Embryonic facial prominence (tissue), 1 donor: ENCODE measurements around the gene NHS.
"Not testable (repeated sequence)": the region's sequence is repeated elsewhere in the genome, so short reads cannot be mapped to it uniquely, and the experiment has no call there.

Experiments
- DNase-seq: peaks from one replicate; pipeline ENCODE4 v3.0.0-alpha.2; 2016; ENCODE audit errors: extremely low spot score

NHS gene

GRCh38 chrX:17405225-17405969 is 30.4 kb downstream of the NHS start:
- DNase-seq = no peak

- no peak for DNase-seq
These were observed 34.7 kb downstream of the NHS start for GRCh38 chrX:17409566-17410290.

- DNase-seq = no peak
These were observed 35.7 kb downstream of the NHS start for GRCh38 chrX:17410651-17411050.

DNA sequence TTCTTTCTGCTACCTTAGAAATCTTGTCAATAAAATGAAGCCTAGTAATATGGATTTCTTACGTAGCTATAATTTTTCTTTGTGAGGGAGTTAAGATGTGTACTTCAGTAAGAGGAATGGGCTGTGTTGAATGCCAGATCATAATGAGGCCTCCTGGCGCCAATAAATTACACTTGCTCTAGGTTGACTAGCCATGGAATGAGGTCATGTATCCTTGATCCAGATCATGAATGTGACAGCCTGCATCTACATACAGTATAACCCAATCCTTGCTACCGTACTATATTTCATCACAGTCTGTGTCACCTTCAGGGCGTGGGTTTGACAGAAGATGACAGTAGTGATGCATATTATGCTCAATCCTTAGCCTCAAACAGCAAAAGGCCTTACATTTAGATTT is 36.2 kb downstream of the NHS start:
- no peak for DNase-seq

DNA sequence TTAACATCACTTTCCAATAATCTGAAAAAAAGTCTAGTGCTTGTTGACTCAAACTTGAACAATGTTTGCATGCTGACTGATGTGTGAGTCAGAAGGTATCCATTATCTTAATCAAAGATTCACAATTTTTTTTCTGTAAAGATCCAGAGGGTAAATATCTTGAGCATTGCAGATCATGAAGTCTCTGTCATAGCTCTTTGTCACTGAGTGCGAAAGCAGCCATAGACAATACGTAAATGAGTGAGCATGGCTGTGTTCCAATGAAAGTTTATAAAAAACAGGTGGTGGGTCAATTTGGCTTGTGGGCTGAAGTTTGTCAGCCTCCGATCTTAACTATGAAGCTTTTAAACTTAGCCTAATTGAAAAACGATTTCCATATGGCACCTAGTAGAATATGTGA is 37.7 kb downstream of the NHS start:
- no peak for DNase-seq

DNA sequence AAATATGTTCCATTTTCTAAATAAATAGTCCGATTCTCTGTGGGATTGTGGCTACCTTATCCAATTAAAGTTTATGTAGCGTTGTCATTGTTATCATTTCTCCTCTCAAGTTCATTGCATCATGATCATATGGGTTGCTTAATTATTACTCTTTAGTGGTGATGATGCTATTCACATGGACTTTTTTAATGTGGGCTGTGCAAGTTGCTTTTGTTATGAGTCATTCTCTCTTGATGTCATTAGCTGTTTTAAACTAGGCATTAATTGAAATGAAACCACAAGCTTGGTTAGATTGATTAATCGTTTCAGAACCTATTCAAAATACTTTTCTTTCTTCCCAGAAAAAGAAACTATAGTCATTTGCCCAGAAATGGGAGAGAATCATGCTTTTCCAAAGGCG is 38.2 kb downstream of the NHS start:
- DNase-seq = no peak

GRCh38 chrX:17414027-17414658 is 39.1 kb downstream of the NHS start:
- no peak for DNase-seq

DNA sequence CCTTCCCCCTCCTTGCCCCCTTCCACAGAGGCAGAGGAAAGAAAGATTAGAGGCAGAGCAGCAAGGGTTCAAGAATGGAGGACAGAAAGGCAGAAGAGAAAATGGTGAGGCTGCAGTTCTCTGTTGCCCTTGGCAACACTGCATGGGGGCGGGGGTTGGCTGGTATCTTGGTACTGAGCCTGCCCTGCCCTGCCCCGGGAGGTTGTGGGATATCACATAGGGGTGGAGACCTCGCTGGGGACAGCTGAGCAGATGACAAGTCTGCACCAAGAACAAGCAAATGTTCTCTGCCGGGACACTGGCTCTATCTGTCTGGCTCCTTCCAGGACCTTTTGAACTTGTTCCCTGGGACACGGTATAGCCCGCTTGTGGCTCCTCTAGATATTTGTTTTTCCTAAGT is 39.8 kb downstream of the NHS start:
- no peak for DNase-seq

DNA sequence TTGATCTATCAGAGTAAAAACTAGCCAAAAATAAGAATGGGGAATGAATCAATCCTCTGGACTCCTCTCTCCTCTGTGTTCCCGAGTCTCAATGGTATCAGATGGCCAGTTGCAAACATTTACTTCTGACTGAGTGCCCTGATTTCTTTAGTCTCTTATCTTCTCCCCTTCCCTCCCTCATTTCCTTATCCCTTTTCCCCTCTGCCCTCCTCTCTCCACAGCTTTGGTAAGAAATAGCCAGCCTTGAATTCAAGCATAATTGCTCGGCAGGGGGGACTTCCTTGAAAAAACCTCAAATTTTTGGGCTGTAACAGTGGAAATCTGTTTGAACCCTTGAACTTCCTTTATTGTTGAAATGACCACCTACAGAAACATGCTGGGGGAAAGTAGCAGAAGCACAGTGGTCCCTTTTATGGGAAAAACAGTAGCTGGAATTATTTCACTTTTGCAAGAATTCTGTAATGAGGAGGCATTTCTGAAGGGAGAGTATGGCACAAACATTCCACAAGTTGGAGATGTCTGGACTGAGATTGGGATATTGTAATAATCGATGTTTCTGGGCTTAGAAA is 40.3 kb downstream of the NHS start:
- DNase-seq = no peak

GRCh38 chrX:17417372-17417771 is 42.4 kb downstream of the NHS start:
- DNase-seq = no peak

GRCh38 chrX:17425136-17425535 is 50.1 kb downstream of the NHS start:
- no peak for DNase-seq

- no peak for DNase-seq
These were observed 50.6 kb downstream of the NHS start for GRCh38 chrX:17425551-17425950.

DNA sequence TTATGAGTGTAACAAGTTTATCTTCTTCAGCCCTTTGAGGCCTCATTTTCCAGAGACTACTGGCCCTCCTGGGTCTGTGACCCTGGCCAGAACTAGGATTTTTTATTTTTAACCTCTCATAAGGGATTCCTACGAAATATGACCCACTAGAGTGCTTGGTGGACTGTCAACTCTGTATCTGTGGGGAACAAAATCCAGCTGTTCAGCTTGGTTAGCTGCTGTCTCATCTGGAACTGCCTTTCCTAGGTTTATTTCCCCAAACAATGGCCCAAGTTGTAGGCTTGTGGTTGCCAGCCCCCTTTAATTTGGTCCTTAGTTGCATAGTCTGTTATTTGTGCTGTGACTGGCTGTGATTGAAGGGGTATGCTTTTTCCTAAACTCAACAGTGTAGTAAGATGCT is 56.2 kb downstream of the NHS start:
- no peak for DNase-seq

DNA sequence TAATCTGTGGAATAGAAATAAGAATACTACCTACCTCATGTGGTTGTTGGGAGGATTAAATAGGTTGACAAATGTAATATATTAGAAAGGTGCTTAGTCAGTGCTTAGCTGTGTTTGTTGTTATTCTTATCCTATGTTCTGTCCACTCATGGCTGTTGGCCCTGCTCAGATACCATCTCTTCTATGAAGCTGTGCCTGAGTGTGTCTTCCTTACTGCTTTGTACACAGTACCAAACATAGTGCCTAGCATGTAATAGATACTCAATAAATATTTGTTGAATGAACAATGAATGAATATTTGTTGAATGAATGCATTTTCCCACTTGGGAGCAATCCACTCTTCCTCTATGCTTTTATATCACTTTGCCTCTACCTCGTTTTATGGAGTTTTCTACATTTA is 57.2 kb downstream of the NHS start:
- DNase-seq = no peak

DNA sequence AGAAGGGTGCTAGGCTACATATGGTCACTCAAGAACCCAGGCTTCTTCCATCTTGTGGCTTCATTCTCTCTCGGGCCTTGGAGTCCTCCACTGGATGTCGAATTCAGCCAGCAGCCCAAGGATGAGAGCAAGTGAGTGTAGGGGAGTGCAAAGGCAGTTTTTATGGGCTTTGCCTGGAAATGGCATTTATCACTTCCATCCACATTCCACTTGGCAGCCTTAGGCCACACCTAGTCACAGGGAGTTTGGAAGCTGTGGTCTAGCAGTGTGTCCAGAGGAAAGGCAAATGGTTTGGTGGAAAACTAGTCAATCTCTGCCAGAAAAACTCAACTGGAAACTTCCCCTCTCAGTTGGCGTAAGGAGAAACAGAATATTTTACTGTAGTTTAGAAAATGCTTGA is 59.0 kb downstream of the NHS start:
- DNase-seq = no peak

DNA sequence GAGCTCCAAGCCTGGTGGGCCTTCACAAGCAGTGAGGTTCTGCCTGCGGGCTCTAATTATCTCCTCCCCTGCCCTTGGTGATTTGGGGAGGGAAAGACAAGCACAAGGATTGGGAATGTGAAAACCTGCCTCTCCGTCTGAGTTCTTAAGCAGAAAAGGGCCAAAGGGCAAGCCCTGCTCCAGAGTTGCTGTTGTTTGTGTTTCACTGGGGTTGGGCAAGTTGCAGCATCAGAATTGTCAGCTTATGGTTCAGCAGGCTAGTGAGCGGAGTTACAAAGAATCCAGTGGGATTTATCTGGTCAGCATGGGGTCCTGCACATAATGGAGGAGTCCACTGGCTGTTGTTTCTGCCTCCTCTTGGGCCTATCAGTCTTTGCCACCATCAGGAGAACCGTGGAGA is 60.5 kb downstream of the NHS start:
- DNase-seq = no peak

DNA sequence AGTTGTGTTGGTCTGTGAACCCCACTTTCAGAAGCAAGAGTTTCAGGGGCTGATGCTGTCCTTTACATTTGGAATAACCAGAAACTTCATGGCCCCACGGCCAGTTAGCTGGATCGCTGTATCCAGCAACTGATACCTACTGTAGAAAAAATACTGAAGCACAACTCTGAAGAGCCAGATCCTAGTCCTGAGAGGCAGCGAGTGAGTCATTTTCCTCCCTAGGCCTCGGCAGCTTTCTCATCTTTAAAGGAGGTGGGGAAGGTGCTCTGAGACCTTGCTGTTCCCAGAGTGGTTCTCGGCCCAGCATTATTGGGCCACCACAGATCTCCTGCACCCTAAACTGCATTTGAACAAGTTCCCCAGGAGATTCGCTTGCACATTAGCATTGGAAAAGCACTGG is 63.2 kb downstream of the NHS start:
- no peak for DNase-seq

DNA sequence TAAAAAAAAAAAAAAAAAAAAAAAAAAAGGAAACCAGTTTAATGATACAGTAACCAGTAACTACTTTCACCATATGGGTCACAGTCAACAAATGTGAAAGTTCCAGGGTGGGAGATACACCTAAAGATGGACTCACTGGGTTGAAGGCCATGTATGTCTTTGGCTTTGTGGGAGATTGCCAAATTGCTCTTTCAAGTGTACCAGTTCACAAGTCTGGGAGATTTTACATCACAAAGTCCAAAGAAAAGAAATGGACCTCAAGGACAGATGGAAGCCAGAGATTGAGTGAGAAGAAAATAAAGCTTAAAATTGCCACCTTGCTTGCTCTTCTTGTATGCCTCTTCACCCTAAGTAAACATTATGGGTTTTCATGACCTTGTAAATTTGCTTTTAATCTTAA is 65.3 kb downstream of the NHS start:
- no peak for DNase-seq

- no peak for DNase-seq
These were observed 65.8 kb downstream of the NHS start for GRCh38 chrX:17440836-17441235.

DNA sequence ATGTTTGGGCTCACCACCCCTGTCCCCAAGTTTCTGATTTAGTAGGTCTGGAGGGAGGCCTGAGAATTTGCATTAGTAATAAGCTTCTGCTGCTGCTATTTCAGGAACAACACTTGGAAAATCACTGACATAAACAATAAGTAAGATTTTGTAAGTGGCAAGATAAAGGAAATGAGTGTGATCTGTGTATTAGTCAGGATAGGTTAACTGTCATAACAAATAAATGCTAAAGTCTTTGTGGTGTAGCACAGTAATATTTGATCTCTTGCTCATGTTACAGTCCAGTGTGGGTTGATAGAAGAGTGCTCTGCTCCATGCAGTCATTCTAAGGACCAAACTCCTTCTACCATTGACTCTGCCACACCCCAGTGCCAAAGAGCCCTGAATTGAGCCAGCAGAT is 67.0 kb downstream of the NHS start:
- no peak for DNase-seq

- DNase-seq = no peak
These were observed 67.9 kb downstream of the NHS start for GRCh38 chrX:17442898-17443297.

DNA sequence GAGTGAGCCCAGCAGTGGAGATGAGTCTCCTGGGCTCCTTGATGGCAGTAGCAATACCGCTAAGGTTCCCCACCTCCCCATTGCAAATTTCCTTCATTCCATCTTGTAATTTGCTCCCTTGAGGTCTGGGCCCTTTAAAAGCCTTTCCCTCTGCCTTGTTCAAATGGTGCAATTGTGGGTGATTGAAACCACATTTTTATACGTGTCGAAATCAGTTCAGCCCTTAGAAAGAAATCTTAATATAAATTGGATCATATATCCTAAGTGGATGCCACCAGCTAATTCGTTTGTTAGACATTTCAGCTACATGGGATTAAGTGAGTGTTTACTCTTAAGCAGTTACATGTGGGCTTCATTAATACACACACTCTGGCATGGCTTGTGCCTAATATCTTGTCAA is 68.6 kb downstream of the NHS start:
- DNase-seq = no peak

GRCh38 chrX:17446269-17446668 is 71.3 kb downstream of the NHS start:
- DNase-seq = not testable (repeated sequence)
